HG03095 (cell line): Measurements from ENCODE around the gene RAPGEFL1.
"Not testable (repeated sequence)": the region's sequence is repeated elsewhere in the genome, so short reads cannot be mapped to it uniquely, and the experiment has no call there.

Source experiments
- ATAC-seq: cut with Tn5 transposase; IDR thresholded peaks from one replicate; pipeline ENCODE4 v1.9.1; 2021; ENCODE audit warnings: moderate library complexity; ENCODE audit not compliant: unreplicated experiment

RAPGEFL1 gene

GRCh38 chr17:40173778-40174135, 3.5 kb upstream of the RAPGEFL1 start:
- ATAC-seq: no peak

- no peak for ATAC-seq
Observed at GRCh38 chr17:40174514-40174913, 2.8 kb upstream of the RAPGEFL1 start.

- ATAC-seq: no peak
Observed at GRCh38 chr17:40175928-40176753, 1.1 kb upstream of the RAPGEFL1 start.

- ATAC-seq: no peak
Observed at GRCh38 chr17:40176754-40177110, 538 bp upstream of the RAPGEFL1 start.

- no peak for ATAC-seq
Observed at GRCh38 chr17:40178021-40178601, 841 bp downstream of the RAPGEFL1 start.

GRCh38 chr17:40178660-40179059, 1.4 kb downstream of the RAPGEFL1 start:
- ATAC-seq: no peak

GRCh38 chr17:40179923-40180659, 2.8 kb downstream of the RAPGEFL1 start:
- no peak for ATAC-seq

- no peak for ATAC-seq
Observed at GRCh38 chr17:40180694-40181093, 3.4 kb downstream of the RAPGEFL1 start.

- ATAC-seq: no peak
Observed at GRCh38 chr17:40181205-40181604, 3.9 kb downstream of the RAPGEFL1 start.

- no peak for ATAC-seq
Observed at GRCh38 chr17:40182606-40183005, 5.3 kb downstream of the RAPGEFL1 start.

- ATAC-seq: no peak
Observed at GRCh38 chr17:40187238-40187637, 10.0 kb downstream of the RAPGEFL1 start.

GRCh38 chr17:40188694-40189093, 11.4 kb downstream of the RAPGEFL1 start:
- no peak for ATAC-seq

GRCh38 chr17:40190197-40191021, 13.1 kb downstream of the RAPGEFL1 start:
- ATAC-seq: no peak

GRCh38 chr17:40191237-40192208, 14.3 kb downstream of the RAPGEFL1 start:
- ATAC-seq: peak; percentile 55

- no peak for ATAC-seq
Observed at GRCh38 chr17:40192961-40193360, 15.7 kb downstream of the RAPGEFL1 start.

GRCh38 chr17:40194821-40195220, 17.6 kb downstream of the RAPGEFL1 start:
- ATAC-seq: no peak

GRCh38 chr17:40197550-40197949, 20.3 kb downstream of the RAPGEFL1 start:
- no peak for ATAC-seq

- ATAC-seq: not testable (repeated sequence)
Observed at GRCh38 chr17:40197965-40198456, 20.7 kb downstream of the RAPGEFL1 start.

- ATAC-seq: no peak
Observed at GRCh38 chr17:40198576-40198975, 21.3 kb downstream of the RAPGEFL1 start.

- no peak for ATAC-seq
Observed at GRCh38 chr17:40203131-40203530, 25.9 kb downstream of the RAPGEFL1 start.
